Measurements from ENCODE around the gene FOXP1. TPM values are rescaled to one million over a fixed set of nuclear protein-coding genes. Genes with fewer than 3 reads are reported as not detected.

FOXP1 gene
- total RNA-seq, 1 experiment from 2014 or later = 58.4 TPM

DNA sequence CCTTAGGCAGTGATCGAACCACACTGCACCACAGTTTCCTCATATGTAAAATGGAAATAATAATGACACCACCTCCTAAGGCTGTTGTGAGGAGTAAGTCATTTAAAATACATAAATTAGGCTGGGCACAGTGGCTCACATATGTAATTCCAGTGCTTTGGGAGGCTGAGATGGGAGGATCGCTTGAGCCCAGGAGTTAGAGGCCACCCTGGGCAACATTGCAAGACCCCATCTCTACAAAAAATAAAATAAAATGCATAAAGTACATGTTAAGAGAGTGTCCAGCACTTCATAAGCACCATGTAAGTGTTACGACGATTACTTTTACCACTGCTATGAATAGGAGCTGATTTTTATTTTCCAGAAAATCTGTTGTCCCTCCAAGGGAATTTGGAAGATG is 440.0 kb downstream of the FOXP1 start:
- CTCF ChIA-PET = no interaction called here
- BruUV-seq (replicated peaks) = no TSS peak

DNA sequence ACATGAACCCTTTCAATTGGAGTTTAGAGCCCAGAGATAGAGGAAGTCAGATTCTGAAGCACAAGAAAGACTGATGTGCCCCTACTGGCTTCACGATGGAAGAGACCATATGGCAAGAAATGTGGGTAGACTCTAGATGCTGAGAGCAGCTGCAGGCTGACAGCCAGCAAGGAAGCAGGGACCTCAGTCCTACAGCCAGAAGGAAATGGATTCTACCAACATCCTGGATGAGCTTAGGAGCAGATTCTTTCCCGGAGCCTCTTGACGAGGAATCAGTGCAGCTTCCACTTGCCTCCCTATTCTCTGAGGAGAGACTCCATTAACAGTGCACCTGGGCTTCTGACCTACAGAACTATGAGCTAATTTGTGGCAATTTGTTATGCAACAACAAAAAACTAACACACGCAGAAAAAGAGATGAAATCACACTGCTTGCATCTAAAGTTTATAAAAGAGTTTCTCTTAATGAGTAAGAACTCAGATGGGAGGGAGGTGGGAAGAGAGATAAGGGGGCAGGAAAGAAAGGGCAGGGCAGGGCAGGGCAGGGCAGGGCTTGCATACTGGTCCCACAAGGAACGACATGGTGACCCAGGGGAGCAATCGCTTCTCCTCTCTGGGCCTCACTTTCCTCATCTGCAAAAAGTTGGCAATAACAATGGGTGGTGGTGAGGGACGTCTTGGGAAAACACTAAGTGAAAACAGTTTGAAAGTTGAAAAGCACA is 440.9 kb downstream of the FOXP1 start:
- H3K4me3 ChIP-seq (ENCODE audit: low read depth, low read length, poor library complexity, severe bottlenecking) = no peak overlapping the region
- intact Hi-C loops (cut with micrococcal nuclease; ENCODE audit: unreplicated experiment) = no loop called here
- H3K27me3 ChIP-seq (replicated peaks; ENCODE audit: insufficient read depth, low read depth, low read length, poor library complexity) = no peaks in the 10 kb centered on the region
- H3K4me1 ChIP-seq (ENCODE audit: insufficient read depth, low read length, poor library complexity, severe bottlenecking) = no peaks in the 10 kb centered on the region
- TF ChIP-seq, protein P1, sequence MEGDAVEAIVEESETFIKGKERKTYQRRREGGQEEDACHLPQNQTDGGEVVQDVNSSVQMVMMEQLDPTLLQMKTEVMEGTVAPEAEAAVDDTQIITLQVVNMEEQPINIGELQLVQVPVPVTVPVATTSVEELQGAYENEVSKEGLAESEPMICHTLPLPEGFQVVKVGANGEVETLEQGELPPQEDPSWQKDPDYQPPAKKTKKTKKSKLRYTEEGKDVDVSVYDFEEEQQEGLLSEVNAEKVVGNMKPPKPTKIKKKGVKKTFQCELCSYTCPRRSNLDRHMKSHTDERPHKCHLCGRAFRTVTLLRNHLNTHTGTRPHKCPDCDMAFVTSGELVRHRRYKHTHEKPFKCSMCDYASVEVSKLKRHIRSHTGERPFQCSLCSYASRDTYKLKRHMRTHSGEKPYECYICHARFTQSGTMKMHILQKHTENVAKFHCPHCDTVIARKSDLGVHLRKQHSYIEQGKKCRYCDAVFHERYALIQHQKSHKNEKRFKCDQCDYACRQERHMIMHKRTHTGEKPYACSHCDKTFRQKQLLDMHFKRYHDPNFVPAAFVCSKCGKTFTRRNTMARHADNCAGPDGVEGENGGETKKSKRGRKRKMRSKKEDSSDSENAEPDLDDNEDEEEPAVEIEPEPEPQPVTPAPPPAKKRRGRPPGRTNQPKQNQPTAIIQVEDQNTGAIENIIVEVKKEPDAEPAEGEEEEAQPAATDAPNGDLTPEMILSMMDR (conservative IDR thresholded peaks at IDR 0.05; ENCODE audit: low read depth, low read length) = no peak
- no peak for TF ChIP-seq EZH2 (IDR thresholded peaks at IDR 0.05; ENCODE audit: borderline replicate concordance, low read depth, low read length, poor library complexity, severe bottlenecking)
- H3K9me3 ChIP-seq (ENCODE audit: low read depth, low read length, poor library complexity, severe bottlenecking) = no peaks in the 10 kb centered on the region
- POLR2A ChIA-PET (ENCODE audit: low non-redundant PET) = no interaction called here
- peak; percentile 49 for DNase-seq (ENCODE audit: low spot score)
- H3K27ac ChIP-seq (ENCODE audit: low read depth, low read length, poor library complexity, severe bottlenecking) = no peak overlapping the region
- no peaks in the 10 kb centered on the region for H3K36me3 ChIP-seq (ENCODE audit: insufficient read depth, low read length, poor library complexity, severe bottlenecking)
- CTCF ChIA-PET = no interaction called here
- no TSS peak for BruUV-seq (replicated peaks)

More for the DNA sequence above, 440.0 kb downstream of the FOXP1 start:
- no peaks in the 10 kb centered on the region for H3K27me3 ChIP-seq (replicated peaks; ENCODE audit: insufficient read depth, low read depth, low read length, poor library complexity)
- no peak overlapping the region for H3K27ac ChIP-seq (ENCODE audit: low read depth, low read length, poor library complexity, severe bottlenecking)
- no peaks in the 10 kb centered on the region for H3K4me1 ChIP-seq (ENCODE audit: insufficient read depth, low read length, poor library complexity, severe bottlenecking)
- H3K4me3 ChIP-seq (ENCODE audit: low read depth, low read length, poor library complexity, severe bottlenecking) = no peak overlapping the region
- intact Hi-C loops (cut with micrococcal nuclease; ENCODE audit: unreplicated experiment) = no loop called here
- no peaks in the 10 kb centered on the region for H3K9me3 ChIP-seq (ENCODE audit: low read depth, low read length, poor library complexity, severe bottlenecking)
- TF ChIP-seq, protein P1 (conservative IDR thresholded peaks at IDR 0.05; ENCODE audit: low read depth, low read length) = no peak
- TF ChIP-seq EZH2 (IDR thresholded peaks at IDR 0.05; ENCODE audit: borderline replicate concordance, low read depth, low read length, poor library complexity, severe bottlenecking) = no peak
- H3K36me3 ChIP-seq (ENCODE audit: insufficient read depth, low read length, poor library complexity, severe bottlenecking) = no peaks in the 10 kb centered on the region
- no peak for DNase-seq (ENCODE audit: low spot score)
- POLR2A ChIA-PET (ENCODE audit: low non-redundant PET) = no interaction called here

DNA sequence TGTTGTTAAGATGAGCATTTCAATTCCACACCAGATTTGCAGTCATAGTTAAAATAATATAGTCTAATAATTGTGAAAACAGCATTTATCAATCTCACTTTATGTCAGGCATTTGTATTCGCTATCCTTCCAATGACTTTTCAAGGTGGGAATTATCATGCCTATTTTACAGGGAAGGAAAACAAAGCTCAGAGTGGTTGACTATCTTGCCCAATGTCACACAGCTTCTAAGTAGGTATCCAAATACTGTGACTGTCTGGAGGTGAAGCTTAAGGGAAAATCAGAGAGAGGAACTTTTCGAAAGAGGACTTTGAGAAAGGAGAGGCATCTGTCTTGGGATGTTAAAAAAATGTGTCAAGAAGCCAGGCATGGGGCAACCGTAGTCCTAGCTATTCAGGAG is 443.1 kb downstream of the FOXP1 start:
- DNase-seq (ENCODE audit: low spot score) = no peak
- BruUV-seq (replicated peaks) = no TSS peak
- H3K4me3 ChIP-seq (ENCODE audit: low read depth, low read length, poor library complexity, severe bottlenecking) = no peak overlapping the region
- H3K36me3 ChIP-seq (ENCODE audit: insufficient read depth, low read length, poor library complexity, severe bottlenecking) = no peaks in the 10 kb centered on the region
- POLR2A ChIA-PET (ENCODE audit: low non-redundant PET) = no interaction called here
- H3K27ac ChIP-seq (ENCODE audit: low read depth, low read length, poor library complexity, severe bottlenecking) = no peak overlapping the region
- H3K4me1 ChIP-seq (ENCODE audit: insufficient read depth, low read length, poor library complexity, severe bottlenecking) = no peaks in the 10 kb centered on the region
- H3K27me3 ChIP-seq (replicated peaks; ENCODE audit: insufficient read depth, low read depth, low read length, poor library complexity) = no peaks in the 10 kb centered on the region
- CTCF ChIA-PET = no interaction called here
- H3K9me3 ChIP-seq (ENCODE audit: low read depth, low read length, poor library complexity, severe bottlenecking) = no peaks in the 10 kb centered on the region
- intact Hi-C loops (cut with micrococcal nuclease; ENCODE audit: unreplicated experiment) = no loop called here
- TF ChIP-seq EZH2 (IDR thresholded peaks at IDR 0.05; ENCODE audit: borderline replicate concordance, low read depth, low read length, poor library complexity, severe bottlenecking) = no peak
- TF ChIP-seq, protein P1 (conservative IDR thresholded peaks at IDR 0.05; ENCODE audit: low read depth, low read length) = no peak
